HG03108 (cell line): ENCODE results near the gene TMEM33.

ENCODE experiments used
- ATAC-seq: cut with Tn5 transposase; IDR thresholded peaks from one replicate; pipeline ENCODE4 v1.9.1; 2021; ENCODE audit warnings: moderate library complexity; ENCODE audit not compliant: unreplicated experiment

Gene TMEM33

DNA sequence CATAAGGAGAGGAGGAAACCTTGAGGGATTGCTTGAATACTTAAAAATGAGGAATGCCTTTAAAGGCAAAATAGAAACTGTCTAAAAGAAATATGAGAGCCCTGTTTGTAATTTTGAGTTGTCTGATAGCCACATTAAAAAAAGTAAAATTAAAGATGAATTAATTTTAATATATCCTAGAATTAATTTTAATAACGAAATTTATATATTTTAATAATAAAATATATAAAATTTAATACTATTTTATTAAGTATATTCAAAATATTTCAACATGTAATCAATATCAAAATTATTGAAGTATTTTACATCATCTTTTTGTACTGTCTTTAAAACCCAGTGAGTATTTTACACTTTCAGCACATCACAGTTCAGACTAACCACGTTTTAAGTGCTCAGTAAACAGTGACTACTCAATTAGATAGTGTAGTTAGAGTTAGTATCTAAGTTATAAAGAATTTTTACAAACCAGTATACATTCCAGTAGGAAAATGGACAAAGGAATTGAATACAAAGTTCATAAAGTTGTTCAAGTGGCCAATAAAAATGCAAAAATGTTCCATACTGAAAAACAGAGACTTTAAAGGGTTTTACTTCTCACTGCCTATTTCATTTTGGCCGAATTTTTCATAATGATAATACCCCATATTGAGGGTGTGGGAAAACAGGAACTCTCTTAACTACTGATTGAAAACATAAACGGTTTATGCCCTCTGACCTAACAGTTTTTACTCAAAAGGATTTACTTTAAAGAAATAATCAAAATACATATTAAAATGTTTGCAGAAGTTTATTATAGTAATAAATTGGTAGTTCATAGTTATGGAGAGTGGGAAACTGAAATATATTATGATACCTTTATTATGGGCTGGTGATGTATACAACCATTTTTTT is 58.0 kb downstream of the TMEM33 start:
- no peak for ATAC-seq

DNA sequence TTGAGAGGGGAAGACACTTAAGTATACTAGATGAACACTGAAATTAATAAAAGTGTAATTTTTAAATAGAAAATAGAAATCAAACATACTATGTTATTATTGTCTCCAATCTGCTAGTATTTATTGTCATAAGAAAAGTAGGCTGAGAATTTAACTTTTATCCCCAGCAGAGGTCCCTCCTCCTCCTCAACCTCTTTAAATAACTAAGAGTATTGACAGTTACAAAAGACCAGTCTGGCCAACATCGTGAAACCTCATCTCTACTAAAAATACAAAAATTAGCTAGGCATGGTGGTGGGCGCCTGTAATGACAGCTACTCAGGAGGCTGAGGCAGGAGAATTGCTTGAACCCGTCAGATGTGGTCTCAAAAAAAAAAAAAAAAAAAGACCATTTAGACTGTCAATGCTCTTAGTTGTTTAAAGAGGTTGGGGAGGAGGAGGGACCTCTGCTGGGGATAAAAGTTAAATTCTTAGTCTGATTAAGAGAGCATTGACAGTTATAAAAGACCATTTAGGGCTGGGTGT is 59.3 kb downstream of the TMEM33 start:
- ATAC-seq: no peak

DNA sequence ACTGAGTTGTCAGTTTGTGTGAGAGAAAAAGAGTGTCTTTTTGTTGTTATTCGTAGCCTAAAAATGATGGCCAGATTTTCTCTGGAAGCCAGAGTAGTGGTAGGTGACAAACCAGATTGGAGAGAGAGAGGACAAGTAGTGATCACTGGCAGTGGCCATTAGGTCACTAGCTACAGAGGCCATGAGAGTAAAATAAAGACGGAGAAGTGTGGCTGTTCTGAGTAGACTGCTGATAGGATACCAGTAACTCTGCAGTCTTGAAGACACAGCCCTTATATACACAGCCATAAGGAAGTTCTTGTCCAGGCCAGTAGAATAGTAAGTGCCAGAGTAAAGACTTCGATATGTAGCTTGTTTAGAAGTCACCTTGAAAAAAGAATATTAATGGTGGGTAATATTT is 62.8 kb downstream of the TMEM33 start:
- ATAC-seq: no peak

DNA sequence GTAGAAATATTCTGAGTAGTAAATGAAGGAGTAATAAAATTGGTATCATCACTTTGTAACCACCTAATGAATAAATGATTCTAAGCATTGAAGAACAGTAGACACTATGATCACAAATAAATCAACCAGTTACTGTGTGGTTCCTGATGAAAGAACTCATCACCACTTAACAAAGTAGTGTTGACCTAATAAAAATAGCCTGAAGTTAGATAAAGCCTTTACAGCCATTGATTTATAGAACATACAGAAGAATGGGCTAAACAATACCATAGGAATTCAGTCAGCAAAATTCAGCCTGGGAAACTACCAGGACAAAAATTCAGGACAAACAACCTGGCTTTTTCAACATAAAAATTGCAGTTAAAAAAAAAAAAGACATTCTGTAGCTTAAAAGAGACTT is 64.1 kb downstream of the TMEM33 start:
- no peak for ATAC-seq

DNA sequence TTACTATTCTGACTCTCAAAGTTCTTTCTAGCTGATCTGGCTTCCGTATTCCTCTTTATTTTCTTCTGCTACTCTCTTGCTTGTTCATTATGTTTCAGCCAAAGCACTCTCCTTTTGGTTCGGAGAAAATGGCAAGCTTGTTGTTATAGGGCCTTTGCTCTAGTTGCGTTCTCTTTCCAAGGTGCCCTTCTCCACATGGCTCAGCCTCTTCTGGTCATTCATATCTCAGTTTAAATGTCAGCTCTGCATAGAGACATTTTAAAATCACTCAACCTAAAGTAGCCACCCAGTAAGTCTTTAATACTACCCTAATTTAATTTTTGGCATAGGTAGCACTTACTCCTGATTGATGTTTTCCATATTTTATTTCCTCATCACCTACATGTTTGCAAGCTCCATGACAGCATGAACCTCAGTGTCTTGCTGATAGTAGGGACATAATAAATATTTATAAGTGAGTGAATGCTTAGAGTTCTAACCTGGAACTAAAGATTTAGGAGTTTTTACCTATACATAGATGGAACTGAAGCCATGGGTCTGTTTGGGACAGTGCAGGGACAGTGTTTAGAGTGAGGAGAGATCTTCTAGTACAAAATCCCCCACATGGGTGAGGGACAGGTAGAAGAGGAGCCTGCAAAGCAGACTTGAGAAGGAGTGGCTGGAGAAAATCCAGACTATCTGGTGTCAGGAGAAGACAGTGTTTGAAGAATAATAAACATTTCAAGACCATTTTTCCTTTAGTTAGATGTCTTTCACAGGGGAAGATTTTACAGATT is 73.0 kb downstream of the TMEM33 start:
- no peak for ATAC-seq
